ENCODE results near the gene AFF1. TPM values are rescaled to one million over a fixed set of nuclear protein-coding genes. Genes with fewer than 3 reads are reported as not detected.
"Not testable (repeated sequence)": the region's sequence is repeated elsewhere in the genome, so short reads cannot be mapped to it uniquely, and the experiment has no call there.

Gene AFF1
- total RNA-seq, 1 experiment from 2014 or later = 23.9 TPM

DNA sequence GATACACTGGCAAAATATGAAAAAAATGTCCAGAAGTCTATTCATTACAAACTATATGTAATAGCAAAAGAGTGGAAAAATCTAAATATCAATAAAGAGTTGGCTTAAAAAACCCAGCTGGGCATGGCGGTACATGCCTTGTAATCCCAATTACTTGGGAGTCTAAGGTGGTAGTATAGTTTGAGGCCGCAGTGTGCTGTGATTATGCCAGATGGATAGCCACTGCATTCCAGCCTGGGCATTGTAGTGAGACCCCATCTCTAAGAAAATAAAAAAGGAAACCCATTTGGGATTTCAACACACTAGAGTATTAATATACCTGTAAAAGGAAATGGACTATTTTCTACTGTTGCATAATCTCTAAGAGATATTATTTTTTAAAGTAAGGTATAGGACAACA is 45.4 kb downstream of the AFF1 start:
- DNase-seq (ENCODE audit: low read depth, low spot score) (no peak), ATAC-seq (no peak)
- peaks cover 5% of the 10 kb centered on the region; the same call in 1 of the 2 replicates for H3K4me1 ChIP-seq (ENCODE audit: control insufficient read depth, insufficient read depth, low read length)
- POLR2A ChIA-PET = interaction anchor here (0.5 kb wide), 1 partner anchor 19 kb away, joined by 3 read pairs; no protein-coding TSS in a partner anchor
- CTCF ChIA-PET = no interaction called here
- H3K9me3 ChIP-seq (ENCODE audit: control insufficient read depth, insufficient read depth, low read depth, low read length) = no peaks in the 10 kb centered on the region
- intact Hi-C loops (cut with micrococcal nuclease; ENCODE audit: unreplicated experiment) (no loop called here), in situ Hi-C loops (cut with HindIII; ENCODE audit: low pct_unique_long_range_greater_than_20kb, low sequenced_read_pairs) (no loop called here)
- H3K27me3 ChIP-seq (ENCODE audit: control insufficient read depth, insufficient read depth, low read length) = no peaks in the 10 kb centered on the region
- BruUV-seq (replicated peaks) = no TSS peak
- H3K36me3 ChIP-seq (ENCODE audit: control insufficient read depth, insufficient read depth, low read length) = no peaks in the 10 kb centered on the region
- TF ChIP-seq SIN3A (IDR thresholded peaks at IDR 0.05; ENCODE audit: borderline replicate concordance, insufficient read depth, low read depth, low read length) = no peak
- no peak for TF ChIP-seq REST (IDR thresholded peaks at IDR 0.05; ENCODE audit: insufficient read depth in 1 of 2, low read depth in 2 of 2, low read length in 1 of 2)
- no peak for TF ChIP-seq TCF7L2 (IDR thresholded peaks at IDR 0.05; ENCODE audit: low read depth, low read length)
- no peak for TF ChIP-seq POLR2AphosphoS5 (IDR thresholded peaks at IDR 0.05; ENCODE audit: low read depth, low read length)
- TF ChIP-seq, protein P1, sequence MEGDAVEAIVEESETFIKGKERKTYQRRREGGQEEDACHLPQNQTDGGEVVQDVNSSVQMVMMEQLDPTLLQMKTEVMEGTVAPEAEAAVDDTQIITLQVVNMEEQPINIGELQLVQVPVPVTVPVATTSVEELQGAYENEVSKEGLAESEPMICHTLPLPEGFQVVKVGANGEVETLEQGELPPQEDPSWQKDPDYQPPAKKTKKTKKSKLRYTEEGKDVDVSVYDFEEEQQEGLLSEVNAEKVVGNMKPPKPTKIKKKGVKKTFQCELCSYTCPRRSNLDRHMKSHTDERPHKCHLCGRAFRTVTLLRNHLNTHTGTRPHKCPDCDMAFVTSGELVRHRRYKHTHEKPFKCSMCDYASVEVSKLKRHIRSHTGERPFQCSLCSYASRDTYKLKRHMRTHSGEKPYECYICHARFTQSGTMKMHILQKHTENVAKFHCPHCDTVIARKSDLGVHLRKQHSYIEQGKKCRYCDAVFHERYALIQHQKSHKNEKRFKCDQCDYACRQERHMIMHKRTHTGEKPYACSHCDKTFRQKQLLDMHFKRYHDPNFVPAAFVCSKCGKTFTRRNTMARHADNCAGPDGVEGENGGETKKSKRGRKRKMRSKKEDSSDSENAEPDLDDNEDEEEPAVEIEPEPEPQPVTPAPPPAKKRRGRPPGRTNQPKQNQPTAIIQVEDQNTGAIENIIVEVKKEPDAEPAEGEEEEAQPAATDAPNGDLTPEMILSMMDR (IDR thresholded peaks at IDR 0.05) = no peak
- no peak overlapping the region for H3K4me3 ChIP-seq (ENCODE audit: low read depth in 2 of 2, low read length in 2 of 2)
- H3K27ac ChIP-seq (ENCODE audit: low read length) = no peak overlapping the region

GRCh38 chr4:86981789-86982188 is 47.0 kb downstream of the AFF1 start:
- no peak for ATAC-seq
- Histone ChIP-seq H3K9me3 (ENCODE audit: control insufficient read depth, insufficient read depth, low read depth, low read length) (no peaks in the 10 kb centered on the region), H3K4me1 (ENCODE audit: control insufficient read depth, insufficient read depth, low read length) (peaks cover 5% of the 10 kb centered on the region; the same call in 1 of the 2 replicates), H3K4me3 (ENCODE audit: low read depth in 2 of 2, low read length in 2 of 2) (no peak overlapping the region), H3K27me3 (ENCODE audit: control insufficient read depth, insufficient read depth, low read length) (no peaks in the 10 kb centered on the region), H3K36me3 (ENCODE audit: control insufficient read depth, insufficient read depth, low read length) (no peaks in the 10 kb centered on the region), H3K27ac (ENCODE audit: low read length) (no peak overlapping the region)
- in situ Hi-C loops (cut with HindIII; ENCODE audit: low pct_unique_long_range_greater_than_20kb, low sequenced_read_pairs) (no loop called here), intact Hi-C loops (cut with micrococcal nuclease; ENCODE audit: unreplicated experiment) (no loop called here)
- CTCF ChIA-PET = no interaction called here
- TF ChIP-seq REST (IDR thresholded peaks at IDR 0.05; ENCODE audit: insufficient read depth in 1 of 2, low read depth in 2 of 2, low read length in 1 of 2) (no peak), TCF7L2 (IDR thresholded peaks at IDR 0.05; ENCODE audit: low read depth, low read length) (no peak)
- POLR2A ChIA-PET = interaction anchor here (0.6 kb wide), 1 partner anchor 95 kb away, joined by 3 read pairs; no protein-coding TSS in a partner anchor
- no TSS peak for BruUV-seq (replicated peaks)
- DNase-seq (ENCODE audit: low read depth, low spot score) = no peak

GRCh38 chr4:86985852-86986251 is 51.0 kb downstream of the AFF1 start:
- H3K9me3 ChIP-seq (ENCODE audit: control insufficient read depth, insufficient read depth, low read depth, low read length); H3K4me1 ChIP-seq (ENCODE audit: control insufficient read depth, insufficient read depth, low read length); intact Hi-C loops (cut with micrococcal nuclease; ENCODE audit: unreplicated experiment); ATAC-seq; BruUV-seq (replicated peaks); in situ Hi-C loops (cut with HindIII; ENCODE audit: low pct_unique_long_range_greater_than_20kb, low sequenced_read_pairs); H3K36me3 ChIP-seq (ENCODE audit: control insufficient read depth, insufficient read depth, low read length); H3K27ac ChIP-seq (ENCODE audit: low read length); H3K27me3 ChIP-seq (ENCODE audit: control insufficient read depth, insufficient read depth, low read length); DNase-seq (ENCODE audit: low read depth, low spot score); CTCF ChIA-PET; H3K4me3 ChIP-seq (ENCODE audit: low read depth in 2 of 2, low read length in 2 of 2): not testable (repeated sequence)
- POLR2A ChIA-PET = interaction anchor here (0.6 kb wide), 1 partner anchor 26 kb away, joined by 4 read pairs; no protein-coding TSS in a partner anchor

GRCh38 chr4:86989658-86990057 is 54.8 kb downstream of the AFF1 start:
- H3K4me1 ChIP-seq (ENCODE audit: control insufficient read depth, insufficient read depth, low read length); POLR2A ChIA-PET; ATAC-seq; H3K9me3 ChIP-seq (ENCODE audit: control insufficient read depth, insufficient read depth, low read depth, low read length); H3K27ac ChIP-seq (ENCODE audit: low read length); DNase-seq (ENCODE audit: low read depth, low spot score); CTCF ChIA-PET; H3K4me3 ChIP-seq (ENCODE audit: low read depth in 2 of 2, low read length in 2 of 2); H3K27me3 ChIP-seq (ENCODE audit: control insufficient read depth, insufficient read depth, low read length); H3K36me3 ChIP-seq (ENCODE audit: control insufficient read depth, insufficient read depth, low read length); in situ Hi-C loops (cut with HindIII; ENCODE audit: low pct_unique_long_range_greater_than_20kb, low sequenced_read_pairs); intact Hi-C loops (cut with micrococcal nuclease; ENCODE audit: unreplicated experiment); BruUV-seq (replicated peaks): not testable (repeated sequence)

All from Panc1 (cell line).